HG03045 (cell line): ENCODE results near the gene TMPRSS6.
"Not testable (repeated sequence)": the region's sequence is repeated elsewhere in the genome, so short reads cannot be mapped to it uniquely, and the experiment has no call there.

ENCODE experiments used
- ATAC-seq: cut with Tn5 transposase; IDR thresholded peaks from one replicate; pipeline ENCODE4 v1.9.1; 2021; ENCODE audit warnings: mild to moderate bottlenecking, moderate library complexity; ENCODE audit not compliant: unreplicated experiment

The TMPRSS6 gene

DNA sequence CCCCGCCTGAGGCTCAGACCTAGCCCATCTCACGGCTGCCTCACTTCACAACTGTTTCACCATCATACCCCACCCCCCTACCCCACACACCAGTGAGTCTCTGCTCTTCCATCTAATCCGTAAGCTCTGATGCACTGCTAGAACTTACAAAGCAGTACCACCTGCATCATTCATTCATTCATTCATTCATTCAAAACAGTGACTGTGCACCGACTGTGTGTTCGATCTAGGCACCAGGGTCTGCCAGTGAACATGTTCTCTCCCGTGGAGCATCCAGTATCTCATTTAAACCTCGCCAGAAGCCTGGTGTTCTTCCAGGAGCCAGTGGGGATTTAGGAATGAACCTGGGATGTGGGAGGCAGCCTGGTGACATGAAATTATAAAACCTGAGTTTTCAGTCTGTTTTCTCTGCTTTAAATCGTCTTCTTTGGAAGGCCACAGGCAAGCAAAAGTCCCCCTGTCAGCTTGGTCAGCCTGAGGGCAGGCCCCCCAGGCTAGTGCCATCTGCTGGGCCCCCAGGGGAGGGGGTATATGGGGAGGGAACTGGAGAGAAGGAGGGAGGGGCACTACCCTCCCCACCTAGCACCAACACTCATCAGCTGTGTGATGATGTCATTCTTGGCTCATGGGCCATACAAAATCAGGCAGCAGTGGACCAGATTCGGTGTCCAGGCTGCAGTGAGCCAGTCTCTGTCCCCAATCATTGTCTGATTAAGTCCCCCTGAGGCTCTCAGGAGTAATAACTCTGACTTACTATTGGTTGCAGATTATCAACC, 18.4 kb downstream of the TMPRSS6 start:
- no peak for ATAC-seq

DNA sequence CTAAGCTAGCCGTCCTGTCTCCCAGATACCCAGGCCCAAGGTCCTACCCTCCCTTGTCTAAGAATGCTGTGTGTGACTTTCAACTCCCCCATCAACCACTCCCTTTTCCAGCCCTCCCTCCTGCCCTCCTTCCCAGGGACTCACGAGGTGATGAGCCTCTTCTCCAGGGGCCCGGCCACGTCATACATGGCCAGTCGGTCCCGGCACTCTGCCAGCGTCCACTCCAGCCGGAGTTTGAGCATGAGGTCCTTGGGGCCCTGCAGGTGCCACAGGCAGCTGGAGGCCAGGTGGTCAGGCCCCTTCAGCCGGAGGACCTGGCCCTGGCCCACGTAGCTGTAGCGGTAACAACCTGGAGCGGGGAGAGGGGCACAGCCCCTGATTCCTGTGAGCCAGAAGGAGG, 20.1 kb downstream of the TMPRSS6 start:
- ATAC-seq = no peak

GRCh38 chr22:37088750-37089408, 20.6 kb downstream of the TMPRSS6 start:
- no peak for ATAC-seq

- no peak for ATAC-seq
Measured at GRCh38 chr22:37088108-37088605, 21.4 kb downstream of the TMPRSS6 start.

DNA sequence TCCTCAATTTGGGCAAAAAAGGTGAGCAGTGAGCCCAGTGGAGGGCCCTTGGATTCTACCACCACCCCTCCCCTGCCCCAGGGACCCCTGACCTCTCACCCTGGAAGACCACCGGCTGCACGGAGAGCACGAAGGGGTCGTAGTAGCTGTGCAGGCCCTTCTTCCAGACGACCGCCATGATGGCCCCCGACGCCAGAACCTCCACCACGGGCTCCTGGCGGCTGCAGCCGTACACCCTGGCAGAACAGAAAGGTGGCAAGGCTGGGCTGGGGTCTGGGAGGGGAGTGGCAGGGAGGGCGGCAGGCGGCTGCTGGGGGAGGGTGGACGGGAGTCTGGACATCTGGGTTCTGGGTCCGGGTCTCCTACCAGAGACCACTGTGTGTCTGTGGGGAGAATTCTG, 23.3 kb downstream of the TMPRSS6 start:
- no peak for ATAC-seq

GRCh38 chr22:37084385-37084784, 25.1 kb downstream of the TMPRSS6 start:
- no peak for ATAC-seq

- ATAC-seq = no peak
Measured at GRCh38 chr22:37083914-37084313, 25.6 kb downstream of the TMPRSS6 start.

- no peak for ATAC-seq
Measured at GRCh38 chr22:37082251-37082873, 27.2 kb downstream of the TMPRSS6 start.

GRCh38 chr22:37080838-37081237, 28.7 kb downstream of the TMPRSS6 start:
- ATAC-seq = no peak

DNA sequence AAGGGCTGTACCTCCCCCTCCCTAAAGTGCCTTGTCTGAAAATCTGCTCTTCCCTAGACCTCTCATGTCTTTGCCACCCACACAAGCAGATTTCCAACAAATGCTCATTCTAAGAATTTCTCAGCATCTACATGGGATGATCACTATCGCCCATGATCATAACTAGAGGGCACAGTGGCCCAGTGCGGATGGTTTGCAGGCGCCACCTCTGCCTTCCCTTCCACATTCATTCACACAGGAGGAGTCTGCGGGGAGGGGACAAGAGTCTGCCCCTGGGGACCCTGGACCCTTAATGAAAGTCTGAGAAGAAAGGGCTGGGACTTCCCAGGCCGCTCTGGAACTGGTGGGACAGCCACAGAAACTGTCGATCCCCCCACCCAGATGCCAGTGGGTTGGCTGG, 29.1 kb downstream of the TMPRSS6 start:
- no peak for ATAC-seq

DNA sequence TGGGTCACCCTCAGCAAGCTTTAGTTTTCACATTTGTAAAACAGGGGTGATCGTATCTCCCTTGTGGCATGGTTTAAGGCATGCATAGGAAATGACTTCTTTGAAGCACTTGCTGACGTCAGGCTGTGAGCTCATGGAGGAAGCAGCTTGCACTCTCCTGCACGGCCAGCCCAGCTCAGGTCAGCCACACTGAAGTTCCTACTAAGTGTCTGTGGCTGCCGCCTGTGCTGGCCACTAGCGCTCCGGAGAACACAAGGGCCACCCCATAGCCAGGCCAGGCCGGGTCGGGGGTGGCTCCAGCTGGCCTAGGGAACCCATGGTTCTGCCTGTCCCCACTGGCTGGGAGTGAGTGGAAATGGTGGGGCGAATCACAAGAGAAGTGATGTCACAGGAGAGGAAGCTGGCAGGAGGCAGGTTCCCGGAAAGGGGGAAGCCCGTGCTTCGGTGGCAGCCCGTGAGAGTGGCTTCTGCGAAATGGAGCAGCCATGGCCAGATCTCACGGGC, 29.8 kb downstream of the TMPRSS6 start:
- no peak for ATAC-seq

DNA sequence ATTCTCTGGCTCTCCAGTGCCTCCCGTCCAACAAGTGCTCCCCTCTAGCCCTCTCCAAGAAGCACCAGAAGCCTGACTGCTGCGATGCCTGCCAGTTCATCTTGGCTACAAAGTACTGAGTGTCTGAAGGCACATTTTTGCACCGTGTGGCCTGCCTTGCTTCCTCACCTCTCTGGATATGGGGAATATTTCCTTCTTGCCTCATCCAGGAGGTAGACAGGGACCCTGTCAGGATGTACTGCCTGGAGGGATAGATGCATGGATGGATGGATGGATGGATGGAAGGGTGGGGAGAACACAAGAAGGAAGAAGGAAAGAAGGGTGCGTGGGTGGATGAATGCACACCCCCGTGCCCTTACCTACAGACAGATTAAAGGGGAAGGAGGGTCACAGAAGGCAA, 30.4 kb downstream of the TMPRSS6 start:
- no peak for ATAC-seq

GRCh38 chr22:37077802-37078448, 31.6 kb downstream of the TMPRSS6 start:
- ATAC-seq = no peak

DNA sequence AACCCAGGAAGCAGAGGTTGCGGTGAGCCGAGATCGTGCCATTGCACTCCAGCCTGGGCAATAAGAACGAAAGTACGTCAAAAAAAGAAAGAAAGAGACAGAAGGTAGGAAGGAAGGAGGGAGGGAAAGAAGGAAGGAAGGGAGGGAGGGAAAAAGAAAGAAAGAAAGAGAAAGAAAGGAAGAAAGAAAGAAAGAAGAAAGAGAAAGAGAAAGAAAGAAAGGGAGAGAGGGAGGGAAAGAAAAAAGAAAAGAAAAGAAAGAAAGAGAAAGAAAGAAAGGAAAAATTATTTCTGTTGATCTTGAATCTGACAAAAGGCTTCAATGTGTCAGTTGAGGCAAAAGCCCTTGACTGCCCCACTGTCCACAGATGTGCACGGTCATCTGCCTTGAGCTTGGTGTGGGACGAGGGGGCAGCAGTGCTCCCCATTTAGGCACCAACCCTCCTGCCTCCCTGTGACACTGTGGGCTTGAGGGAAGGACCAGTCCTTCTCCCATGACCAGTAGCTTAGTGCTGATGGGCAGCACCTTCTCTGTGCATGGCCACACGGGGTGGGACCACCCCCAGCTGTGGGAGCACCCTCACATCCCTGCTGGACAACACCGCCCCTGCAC, 33.6 kb downstream of the TMPRSS6 start:
- ATAC-seq = no peak

DNA sequence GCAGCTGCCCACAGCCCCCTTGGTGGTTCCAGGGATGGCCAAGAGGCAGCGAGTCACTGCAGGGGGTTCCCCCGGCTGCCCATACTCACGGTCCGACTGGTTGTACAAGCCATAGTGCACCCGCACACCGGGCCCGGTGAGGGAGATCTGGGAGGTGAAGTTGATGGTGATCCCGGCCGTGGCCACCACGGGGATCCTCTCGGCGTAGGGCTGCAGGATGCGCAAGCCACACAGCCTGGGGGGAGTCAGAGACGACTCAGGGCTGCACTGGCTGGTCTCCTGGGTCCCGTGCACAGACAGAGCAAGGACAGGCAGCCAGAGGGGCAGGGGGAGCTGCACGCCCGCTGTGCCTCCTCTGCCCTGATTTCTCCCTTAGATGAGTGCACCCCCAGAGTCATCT, 34.5 kb downstream of the TMPRSS6 start:
- no peak for ATAC-seq

DNA sequence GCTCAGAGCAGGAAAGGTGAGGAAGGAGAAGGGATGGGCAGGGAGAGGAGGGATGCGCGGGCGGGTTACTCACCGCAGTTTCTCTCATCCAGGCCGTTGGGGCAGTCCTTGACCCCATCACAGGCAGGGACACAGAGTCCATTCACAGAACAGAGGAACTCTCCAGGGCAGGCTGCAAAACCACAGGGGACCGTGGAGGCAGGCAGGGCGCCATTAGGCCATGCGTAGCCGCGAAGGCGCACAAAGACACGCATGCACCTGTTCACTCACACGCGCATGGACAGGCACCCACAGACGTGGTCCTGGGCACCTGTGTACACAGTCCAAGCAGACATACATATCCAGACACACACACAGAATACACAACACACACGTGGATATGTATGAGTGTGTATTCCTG, 35.0 kb downstream of the TMPRSS6 start:
- no peak for ATAC-seq

DNA sequence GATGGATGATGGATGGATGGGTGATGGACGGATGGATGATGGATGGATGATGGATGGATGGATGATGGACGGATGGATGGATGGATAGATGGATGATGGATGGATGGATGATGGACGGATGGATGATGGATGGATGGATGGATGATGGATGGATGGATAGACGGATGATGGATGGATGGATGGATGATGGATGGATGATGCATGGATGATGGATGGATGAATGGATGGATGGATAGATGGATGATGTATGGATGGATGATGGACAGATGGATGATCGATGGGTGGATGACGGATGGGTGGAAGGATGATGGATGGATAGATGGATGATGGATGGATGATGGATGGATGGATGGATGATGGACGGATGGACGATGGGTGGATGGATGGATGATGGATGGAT, 36.8 kb downstream of the TMPRSS6 start:
- no peak for ATAC-seq

- ATAC-seq = not testable (repeated sequence)
Measured at GRCh38 chr22:37071850-37072592, 37.5 kb downstream of the TMPRSS6 start.

DNA sequence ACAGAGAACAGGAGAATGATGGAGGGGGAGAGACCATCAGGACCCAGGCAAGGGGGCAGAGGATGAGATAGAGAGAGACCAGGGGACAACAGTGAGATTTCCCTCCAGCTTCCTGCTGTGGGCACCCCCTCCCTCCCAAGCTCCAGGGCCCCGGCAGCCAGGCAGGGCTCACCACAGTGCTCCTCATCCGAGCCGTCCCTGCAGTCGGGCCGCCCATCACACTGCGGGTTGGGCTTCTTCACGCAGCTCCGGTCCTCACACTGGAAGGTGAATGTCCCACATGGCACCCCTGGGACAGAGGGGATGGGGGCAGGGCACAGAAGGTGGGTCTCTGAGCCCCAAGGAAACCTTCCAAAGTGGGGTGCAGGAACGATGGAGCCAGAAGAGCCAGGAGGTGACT, 38.8 kb downstream of the TMPRSS6 start:
- no peak for ATAC-seq

GRCh38 chr22:37070334-37070733, 39.2 kb downstream of the TMPRSS6 start:
- ATAC-seq = no peak
